Measurements from ENCODE around the gene NEDD4L. TPM values are rescaled to one million over a fixed set of nuclear protein-coding genes. Genes with fewer than 3 reads are reported as not detected.

NEDD4L gene
- total RNA-seq, 4 donors from 2014 or later: 44.0 to 104 (median 59.6) TPM

- no peak for DNase-seq (ENCODE audit: low spot score in 2 of 2)
- TF ChIP-seq EP300 (IDR thresholded peaks at IDR 0.05): no peak
- no peak for TF ChIP-seq POLR2A (IDR thresholded peaks at IDR 0.05)
- no peak for TF ChIP-seq CTCF (IDR thresholded peaks at IDR 0.05)
- no peak overlapping the region for H3K27ac ChIP-seq
These were observed 44.1 kb downstream of the NEDD4L start for GRCh38 chr18:58087928-58088690.

GRCh38 chr18:58088691-58089065 is 44.7 kb downstream of the NEDD4L start:
- DNase-seq (ENCODE audit: low spot score in 2 of 2): no peak
- H3K4me1 ChIP-seq: no peaks in the 10 kb centered on the region
- H3K4me3 ChIP-seq: no peak overlapping the region
- no peaks in the 10 kb centered on the region for H3K36me3 ChIP-seq
- TF ChIP-seq CTCF (IDR thresholded peaks at IDR 0.05): no peak
- no peak for TF ChIP-seq EP300 (IDR thresholded peaks at IDR 0.05)
- TF ChIP-seq POLR2A (IDR thresholded peaks at IDR 0.05): no peak
- TF ChIP-seq POLR2AphosphoS5 (IDR thresholded peaks at IDR 0.05): no peak
- H3K9me3 ChIP-seq: peaks cover 5% of the 10 kb centered on the region
- 88% methylated on average over 4 of the region's 4 CpGs for WGBS
- H3K27me3 ChIP-seq: no peaks in the 10 kb centered on the region
- no peak overlapping the region for H3K27ac ChIP-seq

More at GRCh38 chr18:58087928-58088690, 44.1 kb downstream of the NEDD4L start:
- Histone ChIP-seq H3K27me3 (no peaks in the 10 kb centered on the region), H3K4me3 (no peak overlapping the region), H3K36me3 (no peaks in the 10 kb centered on the region), H3K9me3 (peaks cover 5% of the 10 kb centered on the region), H3K4me1 (no peaks in the 10 kb centered on the region)
- WGBS: 52% methylated on average over 6 of the region's 6 CpGs

- Histone ChIP-seq H3K4me3 (no peak overlapping the region), H3K9me3 (peaks cover 5% of the 10 kb centered on the region), H3K36me3 (no peaks in the 10 kb centered on the region), H3K4me1 (no peaks in the 10 kb centered on the region), H3K27me3 (no peaks in the 10 kb centered on the region), H3K27ac (no peak overlapping the region)
- DNase-seq (ENCODE audit: low spot score in 2 of 2): no peak
- WGBS: 94% methylated on average over 2 of the region's 2 CpGs
- TF ChIP-seq POLR2AphosphoS5 (IDR thresholded peaks at IDR 0.05) (no peak), POLR2A (IDR thresholded peaks at IDR 0.05) (no peak), EP300 (IDR thresholded peaks at IDR 0.05) (no peak), CTCF (IDR thresholded peaks at IDR 0.05) (no peak)
These were observed 47.1 kb downstream of the NEDD4L start for GRCh38 chr18:58091099-58091611.

GRCh38 chr18:58093311-58093803 is 49.3 kb downstream of the NEDD4L start:
- Histone ChIP-seq H3K27ac (no peak overlapping the region), H3K36me3 (no peaks in the 10 kb centered on the region), H3K9me3 (no peaks in the 10 kb centered on the region), H3K27me3 (no peaks in the 10 kb centered on the region), H3K4me3 (no peak overlapping the region), H3K4me1 (no peaks in the 10 kb centered on the region)
- no peak for DNase-seq (ENCODE audit: low spot score in 2 of 2)
- TF ChIP-seq EP300 (IDR thresholded peaks at IDR 0.05) (no peak), CTCF (IDR thresholded peaks at IDR 0.05) (no peak), POLR2AphosphoS5 (IDR thresholded peaks at IDR 0.05) (no peak), POLR2A (IDR thresholded peaks at IDR 0.05) (no peak)
- 92% methylated on average over 7 of the region's 7 CpGs for WGBS

GRCh38 chr18:58095222-58095621 is 51.2 kb downstream of the NEDD4L start:
- WGBS: 77% methylated on average over 8 of the region's 8 CpGs
- Histone ChIP-seq H3K27ac (no peak overlapping the region), H3K4me3 (no peak overlapping the region)

More at GRCh38 chr18:58095222-58095621, 51.2 kb downstream of the NEDD4L start:
- Histone ChIP-seq H3K4me1 (no peaks in the 10 kb centered on the region), H3K36me3 (no peaks in the 10 kb centered on the region), H3K9me3 (no peaks in the 10 kb centered on the region), H3K27me3 (no peaks in the 10 kb centered on the region)
- TF ChIP-seq POLR2A (IDR thresholded peaks at IDR 0.05) (no peak), EP300 (IDR thresholded peaks at IDR 0.05) (no peak), CTCF (IDR thresholded peaks at IDR 0.05) (no peak), POLR2AphosphoS5 (IDR thresholded peaks at IDR 0.05) (no peak)
- DNase-seq (ENCODE audit: low spot score in 2 of 2): no peak
